GM23248 (cell line): ENCODE results near the gene ITIH5. TPM values are rescaled to one million over a fixed set of nuclear protein-coding genes. Genes with fewer than 3 reads are reported as not detected.

Source experiments
- DNase-seq: peaks from one replicate; pipeline ENCODE4 v3.0.0-alpha.2; 2015
- H2AFZ ChIP-seq: fragments of 200-600 bp; sonication (generic); 2 replicates; pipeline ENCODE4 v1.6.1; 2016; ENCODE audit warnings: antibody characterized with exemption
- H3F3A ChIP-seq: fragments of 200-600 bp; sonication (generic); 2 replicates; pipeline ENCODE4 v1.6.1; 2016; ENCODE audit warnings: mild to moderate bottlenecking, antibody characterized with exemption, mixed run types; ENCODE audit not compliant: insufficient read depth
- H3K27ac ChIP-seq: fragments of 200-600 bp; sonication (generic); 2 replicates; pipeline ENCODE4 v1.5.1; 2016; ENCODE audit warnings: mild to moderate bottlenecking
- H3K27me3 ChIP-seq: fragments of 200-600 bp; sonication (generic); replicated peaks from 2 replicates; pipeline ENCODE4 v1.6.1; 2016; ENCODE audit warnings: mild to moderate bottlenecking; ENCODE audit not compliant: insufficient read depth
- H3K36me3 ChIP-seq: fragments of 200-600 bp; sonication (generic); 2 replicates; pipeline ENCODE4 v1.6.1; 2016; ENCODE audit warnings: low read depth, mild to moderate bottlenecking
- H3K4me1 ChIP-seq: fragments of 200-600 bp; sonication (generic); 2 replicates; pipeline ENCODE4 v1.6.1; 2016; ENCODE audit warnings: mild to moderate bottlenecking; ENCODE audit not compliant: insufficient read depth
- H3K4me2 ChIP-seq: fragments of 200-600 bp; sonication (generic); one replicate; pipeline ENCODE4 v1.6.1; 2016; ENCODE audit warnings: mild to moderate bottlenecking; ENCODE audit not compliant: unreplicated experiment
- H3K4me3 ChIP-seq: fragments of 200-600 bp; sonication (generic); 2 replicates; pipeline ENCODE4 v1.5.1; 2016; ENCODE audit warnings: mild to moderate bottlenecking
- H3K79me2 ChIP-seq: fragments of 200-600 bp; sonication (generic); 2 replicates; pipeline ENCODE4 v1.6.1; 2016; ENCODE audit warnings: mild to moderate bottlenecking; ENCODE audit not compliant: insufficient read depth
- H3K9ac ChIP-seq: fragments of 200-600 bp; sonication (generic); 2 replicates; pipeline ENCODE4 v1.6.1; 2016; ENCODE audit warnings: mild to moderate bottlenecking
- H3K9me2 ChIP-seq: fragments of 200-600 bp; sonication (generic); 2 replicates; pipeline ENCODE4 v1.6.1; 2016; ENCODE audit warnings: mixed run types, mild to moderate bottlenecking, moderate library complexity; ENCODE audit not compliant: insufficient read depth
- H3K9me3 ChIP-seq: fragments of 200-600 bp; sonication (generic); one replicate; pipeline ENCODE4 v1.6.1; 2017; ENCODE audit warnings: low read depth
- H4K20me1 ChIP-seq: fragments of 200-600 bp; sonication (generic); 2 replicates; pipeline ENCODE4 v1.6.0; 2016; ENCODE audit not compliant: insufficient read depth
- EZH2 ChIP-seq: fragments of 200-600 bp; sonication (generic); IDR thresholded peaks from 2 replicates; pipeline ENCODE4 v1.6.1; 2018; ENCODE audit warnings: antibody characterized with exemption, mild to moderate bottlenecking; ENCODE audit not compliant: insufficient read depth, poor library complexity, severe bottlenecking
- EZH2phosphoT487 ChIP-seq: fragments of 200-600 bp; sonication (generic); IDR thresholded peaks from 2 replicates; pipeline ENCODE4 v1.6.1; 2018; ENCODE audit warnings: antibody characterized with exemption, moderate library complexity, mild to moderate bottlenecking, low read depth; ENCODE audit not compliant: insufficient read depth
- WGBS, 2 experiments: methylation state at CpG; one replicate each; pipeline ENCODE4 v1.1.6; 2015 to 2017; ENCODE audit warnings: low lambda C conversion rate in 2 of 2, low coverage in 1 of 2; ENCODE audit errors: missing lambda C conversion rate in 2 of 2; 5-methylcytosine and 5-hydroxymethylcytosine counted together
- in situ Hi-C: fragments of 300-500 bp; cut with MboI; formaldehyde crosslinking; loops from 2 replicates; pipeline ENCODE4 v1.15.0; 2020
- polyA plus RNA-seq: library from polyadenylated mRNA; unstranded; fragments of >200 nt; fragmentation: Nextera tagmentation; extraction: Ambion mirVana; gene quantifications from 2 replicates; pipeline ENCODE4 v1.2.1, GENCODE V29; 2016
- total RNA-seq: library from RNA; depleted of rRNA; stranded (reverse); fragments of >200 nt; shearing (Covaris generic); gene quantifications from 2 replicates; pipeline ENCODE4 v1.2.3, GENCODE V29; 2014

Gene ITIH5
- total and polyA plus RNA-seq, 2 experiments from 2014 or later = not detected

DNA sequence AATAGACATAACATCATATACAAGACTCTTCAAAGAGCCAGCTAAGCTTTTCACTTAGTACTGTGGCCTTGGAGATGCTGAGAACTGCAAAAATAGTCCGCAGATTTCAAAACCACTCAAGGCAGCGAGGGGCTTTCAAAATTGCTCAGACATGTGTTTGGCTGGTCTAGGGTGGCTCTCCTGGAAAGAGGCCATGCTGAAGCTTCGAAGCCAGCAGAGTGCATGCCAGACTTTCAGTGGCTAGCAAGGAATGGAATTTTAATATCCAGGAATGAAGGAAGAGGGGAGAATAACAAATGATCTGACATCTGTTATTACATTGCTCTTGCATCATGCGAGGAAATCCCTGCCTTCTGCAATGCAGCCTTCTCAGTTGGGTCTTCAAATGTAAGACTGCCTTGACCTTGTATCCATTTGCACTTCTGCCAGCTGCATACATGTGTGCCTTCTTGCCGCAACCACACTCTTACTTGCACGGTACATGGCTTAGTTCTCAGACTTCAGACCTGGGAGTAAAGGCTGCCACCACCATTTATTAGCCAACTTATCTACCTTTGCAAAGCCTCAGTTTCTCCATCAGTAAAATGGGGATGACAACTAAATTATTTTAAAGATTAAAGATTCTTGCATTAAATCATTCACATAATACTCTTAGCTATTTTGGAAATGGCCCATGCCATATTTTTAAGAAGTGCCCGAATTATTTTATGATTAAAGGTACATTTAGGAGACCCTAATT, 55.9 kb downstream of the ITIH5 start:
- Histone ChIP-seq H3K4me2 (no peak overlapping the region), H3K27ac (peak overlapping the region; percentile 56), H4K20me1 (no peaks in the 10 kb centered on the region), H3F3A (peaks cover 9% of the 10 kb centered on the region), H3K79me2 (no peaks in the 10 kb centered on the region), H3K36me3 (no peaks in the 10 kb centered on the region), H3K4me1 (peaks cover 19% of the 10 kb centered on the region), H3K27me3 (no peaks in the 10 kb centered on the region), H3K9me3 (no peaks in the 10 kb centered on the region), H3K9me2 (no peaks in the 10 kb centered on the region), H2AFZ (no peak overlapping the region), H3K4me3 (no peak overlapping the region), H3K9ac (no peak overlapping the region)
- in situ Hi-C loops = no loop called here
- peak; percentile 81 for DNase-seq
- TF ChIP-seq EZH2 (no peak), EZH2phosphoT487 (no peak)
- 6 to 8% methylated on average over 7 of the region's 7 CpGs for WGBS, 2 experiments

GRCh38 chr10:7610026-7610425, 56.7 kb downstream of the ITIH5 start:
- no peaks in the 10 kb centered on the region for H3K79me2 ChIP-seq
- TF ChIP-seq EZH2phosphoT487 (no peak), EZH2 (no peak)
- in situ Hi-C loops = no loop called here
- peak overlapping the region; percentile 46; the same call in 1 of the 2 replicates for H3K27ac ChIP-seq
- H3K9me2 ChIP-seq = no peaks in the 10 kb centered on the region
- peak; percentile 16 for DNase-seq
- H3K9me3 ChIP-seq = no peaks in the 10 kb centered on the region
- no peaks in the 10 kb centered on the region for H4K20me1 ChIP-seq
- peaks cover 9% of the 10 kb centered on the region for H3F3A ChIP-seq
- H3K36me3 ChIP-seq = no peaks in the 10 kb centered on the region
- H3K4me3 ChIP-seq = no peak overlapping the region
- H3K4me1 ChIP-seq = peaks cover 19% of the 10 kb centered on the region
- no peak overlapping the region for H3K4me2 ChIP-seq
- H3K27me3 ChIP-seq = no peaks in the 10 kb centered on the region
- H3K9ac ChIP-seq = no peak overlapping the region
- whole genome bisulfite sequencing, 2 experiments = 4 to 10% methylated on average over 3 of the region's 3 CpGs
- no peak overlapping the region for H2AFZ ChIP-seq

DNA sequence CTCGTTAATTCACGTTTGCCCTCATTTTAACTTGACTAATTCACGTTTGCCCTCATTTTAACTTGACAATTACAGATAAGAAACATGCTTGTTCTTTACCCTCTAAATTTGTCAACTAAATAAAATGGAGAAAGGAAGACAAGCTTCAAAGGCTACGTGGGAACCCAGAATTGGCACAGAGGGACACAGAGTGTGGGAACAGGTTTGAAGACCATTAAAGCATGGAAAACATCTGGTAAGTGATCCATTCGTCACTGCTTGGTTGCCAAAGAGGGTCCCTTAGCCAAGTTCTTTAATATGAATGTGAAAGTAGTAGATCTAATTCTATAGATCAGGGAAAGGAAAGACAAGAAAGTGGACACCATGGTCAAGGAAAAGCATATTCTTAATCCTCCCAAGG, 57.2 kb downstream of the ITIH5 start:
- in situ Hi-C loops = no loop called here
- Histone ChIP-seq H2AFZ (no peak overlapping the region), H4K20me1 (no peaks in the 10 kb centered on the region), H3K9me3 (no peaks in the 10 kb centered on the region), H3K4me2 (no peak overlapping the region), H3K79me2 (no peaks in the 10 kb centered on the region), H3K9ac (no peak overlapping the region), H3K9me2 (no peaks in the 10 kb centered on the region), H3K4me1 (peaks cover 19% of the 10 kb centered on the region), H3K36me3 (no peaks in the 10 kb centered on the region), H3F3A (peaks cover 9% of the 10 kb centered on the region), H3K4me3 (no peak overlapping the region), H3K27ac (no peak overlapping the region), H3K27me3 (no peaks in the 10 kb centered on the region)
- DNase-seq = no peak
- TF ChIP-seq EZH2phosphoT487 (no peak), EZH2 (no peak)
- 31 to 33% methylated on average over 5 of the region's 5 CpGs for WGBS, 2 experiments

- Histone ChIP-seq H3K9me3 (no peaks in the 10 kb centered on the region), H3K4me1 (peaks cover 19% of the 10 kb centered on the region), H3K27me3 (no peaks in the 10 kb centered on the region), H3K4me2 (no peak overlapping the region), H3K27ac (no peak overlapping the region), H3K4me3 (no peak overlapping the region), H2AFZ (no peak overlapping the region), H3K36me3 (no peaks in the 10 kb centered on the region), H3K9ac (no peak overlapping the region), H3F3A (peaks cover 9% of the 10 kb centered on the region), H3K9me2 (no peaks in the 10 kb centered on the region), H4K20me1 (no peaks in the 10 kb centered on the region), H3K79me2 (no peaks in the 10 kb centered on the region)
- 68 to 79% methylated on average over 11 of the region's 11 CpGs for WGBS, 2 experiments
- DNase-seq = no peak
- in situ Hi-C loops = no loop called here
- no peak for TF ChIP-seq EZH2phosphoT487
- TF ChIP-seq EZH2 = no peak
Observed at GRCh38 chr10:7608001-7608400, 58.8 kb downstream of the ITIH5 start.

DNA sequence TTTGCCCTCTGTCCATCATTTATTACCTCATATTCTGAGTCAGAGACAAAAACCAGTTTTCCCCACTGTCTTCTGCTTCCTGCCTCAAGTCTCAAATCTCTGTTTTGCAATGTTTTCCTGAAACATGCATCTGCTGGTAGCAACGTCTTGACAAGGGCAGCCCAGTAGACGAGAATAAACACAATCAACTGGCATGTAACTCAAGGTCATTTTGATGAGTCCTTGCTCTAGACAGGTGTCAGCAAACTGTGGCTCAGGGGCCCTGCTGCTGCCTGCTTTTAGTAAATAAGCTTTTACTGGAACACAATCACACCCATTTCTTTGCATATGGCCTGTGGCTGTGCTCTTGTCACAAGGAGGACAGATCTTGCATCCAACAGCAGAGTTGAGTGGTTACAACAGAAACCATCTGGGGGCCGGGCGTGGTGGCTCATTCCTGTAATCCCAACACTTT, 59.8 kb downstream of the ITIH5 start:
- H3K9me3 ChIP-seq = no peaks in the 10 kb centered on the region
- H3K27ac ChIP-seq = no peak overlapping the region
- TF ChIP-seq EZH2 (no peak), EZH2phosphoT487 (no peak)
- no peaks in the 10 kb centered on the region for H3K27me3 ChIP-seq
- no peak overlapping the region for H3K4me3 ChIP-seq
- in situ Hi-C loops = no loop called here
- peaks cover 9% of the 10 kb centered on the region for H3F3A ChIP-seq
- no peak overlapping the region for H3K9ac ChIP-seq
- 3 to 4% methylated on average over 4 of the region's 4 CpGs for WGBS, 2 experiments
- no peak overlapping the region for H3K4me2 ChIP-seq
- DNase-seq = peak; percentile 35
- peaks cover 16% of the 10 kb centered on the region for H3K4me1 ChIP-seq
- H3K9me2 ChIP-seq = no peaks in the 10 kb centered on the region
- no peaks in the 10 kb centered on the region for H3K79me2 ChIP-seq
- H2AFZ ChIP-seq = no peak overlapping the region
- no peaks in the 10 kb centered on the region for H3K36me3 ChIP-seq
- no peaks in the 10 kb centered on the region for H4K20me1 ChIP-seq
